ENCODE results near the gene LNPEP. TPM values are rescaled to one million over a fixed set of nuclear protein-coding genes. Genes with fewer than 3 reads are reported as not detected.

The LNPEP gene
- total and polyA plus RNA-seq, 12 donors, result 5.4 to 87.4 (median 65.5) TPM

DNA sequence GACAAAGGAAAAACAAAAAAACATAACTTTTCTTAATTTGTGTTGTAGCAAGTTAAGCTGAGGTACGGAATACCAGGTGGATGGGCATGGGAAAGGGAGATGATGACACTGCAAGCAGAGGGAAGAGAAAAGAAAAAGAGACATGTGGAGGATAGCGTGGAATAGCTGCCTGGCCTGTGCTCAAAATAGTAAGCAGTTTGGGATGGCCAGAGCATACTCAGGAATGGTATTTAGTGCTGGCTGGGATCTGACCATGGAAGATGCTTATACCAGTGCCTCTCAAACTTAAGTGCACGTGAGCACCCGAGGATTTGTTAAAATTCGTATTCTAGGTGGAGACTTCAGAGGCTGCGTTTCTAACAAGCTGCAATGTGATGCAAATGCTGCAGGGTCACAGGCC lies 41.3 kb downstream of the LNPEP start:
- H3K4me3 ChIP-seq, result no peak overlapping the region
- peaks cover 0 to 32% (median 12%) of the 10 kb centered on the region in 9 donors for H3K36me3 ChIP-seq
- ATAC-seq (peak in 6 of 8 donors; percentile 52 to 89 (median 76)), DNase-seq (peak in 1 of 2 donors; percentile 13)
- no peaks in the 10 kb centered on the region for H3K27me3 ChIP-seq
- peaks cover 0 to 67% (median 46%) of the 10 kb centered on the region in 9 donors for H3K4me1 ChIP-seq
- no peaks in the 10 kb centered on the region for H3K9me3 ChIP-seq
- peak overlapping the region in 3 of 10 donors; percentile 8 to 22 (median 18) for H3K27ac ChIP-seq
- 51 to 60% methylated on average over 6 of the region's 6 CpGs for WGBS, 2 donors
- intact Hi-C loops (cut with DNase I), result loop anchor here in 3 of 10 donors (5.0 kb wide), 1 partner anchor 40 kb away; the partner anchor contains the start of gene LNPEP (in 3 of the 3)
- no peak for TF ChIP-seq CTCF (IDR thresholded peaks at IDR 0.05)

DNA sequence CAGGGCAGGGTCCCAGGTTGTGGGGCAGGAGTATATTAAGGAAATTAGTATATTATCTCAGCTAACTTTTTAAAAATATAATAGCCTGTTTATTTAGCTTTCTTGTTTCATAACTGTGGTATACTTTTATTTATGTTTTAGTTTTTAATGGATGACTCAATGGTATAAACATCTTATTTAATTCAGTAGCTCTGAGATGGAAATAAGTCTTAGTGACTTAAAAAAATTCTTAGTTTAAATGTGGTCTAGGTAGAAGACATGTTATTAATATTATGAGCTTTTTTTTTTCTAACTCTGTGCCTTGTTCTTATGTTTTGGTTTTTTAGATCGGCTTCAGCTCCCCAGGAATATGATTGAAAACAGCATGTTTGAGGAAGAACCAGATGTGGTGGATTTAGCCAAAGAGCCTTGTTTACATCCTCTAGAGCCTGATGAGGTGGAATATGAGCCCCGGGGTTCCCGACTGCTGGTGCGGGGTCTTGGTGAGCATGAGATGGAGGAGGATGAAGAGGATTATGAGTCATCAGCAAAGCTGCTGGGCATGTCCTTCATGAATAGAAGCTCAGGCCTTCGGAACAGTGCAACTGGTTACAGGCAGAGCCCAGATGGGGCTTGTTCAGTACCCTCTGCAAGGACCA lies 43.1 kb downstream of the LNPEP start:
- DNase-seq, result no peak
- peaks cover 0 to 51% (median 31%) of the 10 kb centered on the region in 9 donors for H3K4me1 ChIP-seq
- no peaks in the 10 kb centered on the region for H3K9me3 ChIP-seq
- intact Hi-C loops (cut with DNase I), result loop anchor here in 3 of 10 donors (5.0 kb wide), 1 partner anchor 42 kb away; the partner anchor contains the start of gene LNPEP (in 3 of the 3)
- H3K36me3 ChIP-seq, result peaks cover 0 to 47% (median 12%) of the 10 kb centered on the region in 9 donors
- H3K27ac ChIP-seq, result no peak overlapping the region
- 98% methylated on average over 5 of the region's 5 CpGs for WGBS, 2 donors
- TF ChIP-seq CTCF (IDR thresholded peaks at IDR 0.05), result no peak
- no peaks in the 10 kb centered on the region for H3K27me3 ChIP-seq
- no peak for ATAC-seq
- no peak overlapping the region for H3K4me3 ChIP-seq

- no peak for TF ChIP-seq CTCF (IDR thresholded peaks at IDR 0.05)
- H3K27me3 ChIP-seq, result no peaks in the 10 kb centered on the region
- no peak for DNase-seq
- H3K27ac ChIP-seq, result no peak overlapping the region
- intact Hi-C loops (cut with DNase I), result no loop called here
- H3K36me3 ChIP-seq, result peaks cover 0 to 88% (median 28%) of the 10 kb centered on the region in 9 donors
- no peaks in the 10 kb centered on the region for H3K9me3 ChIP-seq
- H3K4me1 ChIP-seq, result peaks cover 0 to 10% (median 0%) of the 10 kb centered on the region in 9 donors
- no peak overlapping the region for H3K4me3 ChIP-seq
- 0 to 91% methylated on average over 1 of the region's 1 CpG for WGBS, 2 donors
- ATAC-seq, result no peak
Observed at GRCh38 chr5:96984506-96985192, 48.8 kb downstream of the LNPEP start.

DNA sequence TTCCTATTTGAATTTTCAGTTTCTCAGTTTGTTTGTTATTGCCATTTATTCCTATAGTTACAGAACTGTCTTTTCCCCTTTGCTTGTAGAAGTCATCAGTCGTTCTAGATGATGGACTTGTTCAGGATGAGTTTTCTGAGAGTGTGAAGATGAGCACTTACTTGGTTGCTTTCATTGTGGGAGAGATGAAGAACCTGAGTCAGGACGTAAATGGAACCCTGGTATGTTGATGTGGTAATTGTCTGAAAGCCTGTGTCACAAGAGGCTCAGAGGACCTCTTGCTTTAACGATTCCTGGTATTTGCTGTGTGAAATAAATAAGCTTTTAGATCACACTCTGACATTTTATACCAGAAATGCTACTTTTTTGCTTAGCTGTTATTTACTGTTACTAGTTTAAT lies 50.6 kb downstream of the LNPEP start:
- no peaks in the 10 kb centered on the region for H3K9me3 ChIP-seq
- peaks cover 0 to 9% (median 0%) of the 10 kb centered on the region in 9 donors for H3K4me1 ChIP-seq
- ATAC-seq, result no peak
- no peak for TF ChIP-seq CTCF (IDR thresholded peaks at IDR 0.05)
- no peak for DNase-seq
- WGBS, 2 donors, result 91 to 94% methylated on average over 3 of the region's 3 CpGs
- peaks cover 0 to 88% (median 27%) of the 10 kb centered on the region in 9 donors for H3K36me3 ChIP-seq
- H3K27ac ChIP-seq, result no peak overlapping the region
- no peak overlapping the region for H3K4me3 ChIP-seq
- intact Hi-C loops (cut with DNase I), result no loop called here
- no peaks in the 10 kb centered on the region for H3K27me3 ChIP-seq
